Prostate gland (tissue), 2 donors: ENCODE results near the gene PBXIP1. TPM values are rescaled to one million over a fixed set of nuclear protein-coding genes. Genes with fewer than 3 reads are reported as not detected.

Experiments used
- DNase-seq: peaks from one replicate; pipeline ENCODE4 v3.0.0-alpha.2; 2019; ENCODE audit warnings: low spot score
- H3K27ac ChIP-seq, 2 donors: fragments of 200-600 bp; sonication (generic); 2 replicates each; pipeline ENCODE4 v1.5.1; 2017 to 2019
- H3K27me3 ChIP-seq: fragments of 200-600 bp; sonication (generic); replicated peaks from 2 replicates; pipeline ENCODE4 v1.5.1; 2019; ENCODE audit not compliant: insufficient read depth
- H3K36me3 ChIP-seq, 2 donors: fragments of 200-600 bp; sonication (generic); 1 replicate in 1 of 2; 2 replicates in 1 of 2; pipeline versions ENCODE4 v1.5.1 to v1.8.1; 2017 to 2019
- H3K4me1 ChIP-seq: fragments of 200-600 bp; sonication (generic); replicated peaks from 2 replicates; pipeline ENCODE4 v1.5.1; 2019
- H3K4me3 ChIP-seq, 2 donors: fragments of 200-600 bp; sonication (generic); 2 replicates each; pipeline ENCODE4 v1.5.1; 2017 to 2019
- H3K9me3 ChIP-seq: fragments of 200-600 bp; sonication (generic); 2 replicates; pipeline ENCODE4 v1.5.1; 2017
- CTCF ChIP-seq, 4 experiments: fragments of 200-600 bp in 2 of 4; fragments of 450-650 bp in 2 of 4; sonication (generic) in 2 of 4; IDR thresholded peaks; 1 replicate in 3 of 4; 2 replicates in 1 of 4; pipeline ENCODE4 v1.5.1; 2016 to 2019; ENCODE audit warnings: antibody characterized with exemption in 4 of 4, mild to moderate bottlenecking in 2 of 4, moderate library complexity in 2 of 4
- POLR2A ChIP-seq: fragments of 450-650 bp; IDR thresholded peaks from one replicate; pipeline ENCODE4 v1.6.1; 2016; ENCODE audit warnings: antibody characterized with exemption, mild to moderate bottlenecking
- POLR2AphosphoS5 ChIP-seq: sonication (generic); formaldehyde crosslinking; IDR thresholded peaks from one replicate; pipeline ENCODE4 v1.6.1; 2017; ENCODE audit warnings: antibody characterized with exemption
- WGBS: methylation state at CpG from one replicate; pipeline ENCODE4 v1.1.5; 2018; 5-methylcytosine and 5-hydroxymethylcytosine counted together
- intact Hi-C: fragments of 100-400 bp; cut with DNase I; formaldehyde crosslinking; loops from one replicate; pipeline ENCODE4 v1.14.2; 2022
- total RNA-seq, 2 donors: library from RNA; depleted of rRNA; stranded (reverse); fragments of >200 nt; gene quantifications; one replicate each; pipeline ENCODE4 v1.1.0, GENCODE V29; 2016

The PBXIP1 gene
- total RNA-seq, 2 donors from 2014 or later: 113 to 140 TPM

GRCh38 chr1:154926201-154926600 is 29.7 kb downstream of the PBXIP1 start:
- no peaks in the 10 kb centered on the region for H3K9me3 ChIP-seq
- TF ChIP-seq CTCF (IDR thresholded peaks at IDR 0.05) (no peak), POLR2AphosphoS5 (no peak), POLR2A (no peak)
- intact Hi-C loops: no loop called here
- no peaks in the 10 kb centered on the region for H3K27me3 ChIP-seq
- H3K36me3 ChIP-seq: peaks cover 0 to 8% of the 10 kb centered on the region in 2 donors
- H3K27ac ChIP-seq: no peak overlapping the region
- DNase-seq: no peak
- no peaks in the 10 kb centered on the region for H3K4me1 ChIP-seq
- 95% methylated on average over 13 of the region's 13 CpGs for WGBS
- no peak overlapping the region for H3K4me3 ChIP-seq

- TF ChIP-seq POLR2AphosphoS5 (no peak), CTCF (IDR thresholded peaks at IDR 0.05) (no peak), POLR2A (no peak)
- WGBS: 93% methylated on average over 3 of the region's 3 CpGs
- peaks cover 0 to 8% of the 10 kb centered on the region in 2 donors for H3K36me3 ChIP-seq
- no peak overlapping the region for H3K4me3 ChIP-seq
- no peak overlapping the region for H3K27ac ChIP-seq
- no peak for DNase-seq
- intact Hi-C loops: no loop called here
- H3K9me3 ChIP-seq: no peaks in the 10 kb centered on the region
- H3K4me1 ChIP-seq: no peaks in the 10 kb centered on the region
- H3K27me3 ChIP-seq: no peaks in the 10 kb centered on the region
These were observed 30.3 kb downstream of the PBXIP1 start for GRCh38 chr1:154925335-154926170.

GRCh38 chr1:154923695-154924094 is 32.2 kb downstream of the PBXIP1 start:
- no peak for DNase-seq
- Histone ChIP-seq H3K4me1 (no peaks in the 10 kb centered on the region), H3K27me3 (no peaks in the 10 kb centered on the region), H3K4me3 (no peak overlapping the region), H3K36me3 (peaks cover 0 to 8% of the 10 kb centered on the region in 2 donors), H3K9me3 (no peaks in the 10 kb centered on the region), H3K27ac (no peak overlapping the region)
- intact Hi-C loops: no loop called here
- WGBS: 94% methylated on average over 3 of the region's 3 CpGs
- TF ChIP-seq POLR2A (no peak), POLR2AphosphoS5 (no peak), CTCF (IDR thresholded peaks at IDR 0.05) (no peak)

- Histone ChIP-seq H3K36me3 (no peaks in the 10 kb centered on the region), H3K9me3 (no peaks in the 10 kb centered on the region), H3K27me3 (no peaks in the 10 kb centered on the region), H3K4me3 (no peak overlapping the region), H3K27ac (no peak overlapping the region), H3K4me1 (peaks cover 5% of the 10 kb centered on the region)
- no peak for DNase-seq
- TF ChIP-seq POLR2A: no peak
- no peak for TF ChIP-seq CTCF (IDR thresholded peaks at IDR 0.05)
- no peak for TF ChIP-seq POLR2AphosphoS5
- WGBS: 79% methylated on average over 3 of the region's 3 CpGs
- intact Hi-C loops: no loop called here
These were observed 42.6 kb downstream of the PBXIP1 start for GRCh38 chr1:154913273-154913672.

GRCh38 chr1:154912755-154913154 is 43.1 kb downstream of the PBXIP1 start:
- intact Hi-C loops: no loop called here
- H3K36me3 ChIP-seq: no peaks in the 10 kb centered on the region
- WGBS: 61% methylated on average over 2 of the region's 2 CpGs
- TF ChIP-seq CTCF (IDR thresholded peaks at IDR 0.05): no peak
- no peak for TF ChIP-seq POLR2AphosphoS5
- no peak for TF ChIP-seq POLR2A
- H3K4me1 ChIP-seq: peaks cover 5% of the 10 kb centered on the region
- no peak for DNase-seq
- H3K4me3 ChIP-seq: no peak overlapping the region
- H3K27me3 ChIP-seq: no peaks in the 10 kb centered on the region
- H3K27ac ChIP-seq: peak overlapping the region; percentile 25 to 39
- H3K9me3 ChIP-seq: no peaks in the 10 kb centered on the region
